Activated T-helper 1 cell treated with anti-CD3 and anti-CD28 coated beads, Interleukin-2, amount 50 U/mL, for 16 hours (primary cell): ENCODE results near the gene RAB21.
"Not testable (repeated sequence)": the region's sequence is repeated elsewhere in the genome, so short reads cannot be mapped to it uniquely, and the experiment has no call there.

Experiments
- DNase-seq, 2 donors: peaks; one replicate each; pipeline ENCODE4 v3.0.0-alpha.2; 2020; ENCODE audit warnings: low read depth in 1 of 2, low spot score in 1 of 2

The RAB21 gene

DNA sequence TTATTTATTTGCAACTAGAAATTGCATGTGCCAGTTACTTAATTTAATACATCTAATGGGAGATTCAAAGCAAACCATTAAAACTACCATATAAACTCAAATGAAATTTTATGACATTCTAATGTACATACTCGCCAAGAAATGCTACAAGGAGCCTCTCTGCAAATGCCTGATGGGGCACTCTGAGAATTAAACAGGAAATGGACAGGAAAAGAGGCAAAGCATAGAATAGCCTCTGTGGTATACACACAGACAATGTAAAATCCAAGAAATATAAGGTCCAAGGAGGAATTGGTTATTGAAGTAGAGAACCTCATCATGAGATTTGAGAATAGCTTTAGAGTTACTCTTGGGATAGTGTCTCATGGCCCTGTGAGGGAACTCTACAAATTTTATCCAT is 41.2 kb downstream of the RAB21 start:
- DNase-seq, result no peak

- no peak for DNase-seq
Measured at GRCh38 chr12:71797531-71797930, 42.9 kb downstream of the RAB21 start.

GRCh38 chr12:71799106-71799505 is 44.4 kb downstream of the RAB21 start:
- no peak for DNase-seq

- DNase-seq, result no peak
Measured at GRCh38 chr12:71800177-71800576, 45.5 kb downstream of the RAB21 start.

GRCh38 chr12:71804505-71804904 is 49.8 kb downstream of the RAB21 start:
- no peak for DNase-seq

DNA sequence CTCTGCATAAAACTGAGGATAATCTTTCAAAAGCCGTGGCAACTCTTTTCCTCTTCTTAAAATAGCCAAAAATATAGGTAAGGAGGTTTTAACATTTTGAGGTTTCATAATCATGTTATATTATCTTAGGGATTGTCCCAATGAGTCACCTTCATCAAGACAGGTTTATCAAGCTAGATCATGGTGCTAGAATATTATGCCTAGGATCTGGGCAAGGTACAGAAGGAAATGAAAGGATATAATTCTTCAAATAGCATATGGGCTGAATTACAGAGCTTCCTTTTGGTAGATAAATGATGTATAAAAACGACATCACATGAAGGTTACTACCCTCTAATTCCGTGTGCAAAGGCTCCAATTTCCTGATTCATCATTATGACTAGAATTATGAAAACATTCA is 56.3 kb downstream of the RAB21 start:
- no peak for DNase-seq

DNA sequence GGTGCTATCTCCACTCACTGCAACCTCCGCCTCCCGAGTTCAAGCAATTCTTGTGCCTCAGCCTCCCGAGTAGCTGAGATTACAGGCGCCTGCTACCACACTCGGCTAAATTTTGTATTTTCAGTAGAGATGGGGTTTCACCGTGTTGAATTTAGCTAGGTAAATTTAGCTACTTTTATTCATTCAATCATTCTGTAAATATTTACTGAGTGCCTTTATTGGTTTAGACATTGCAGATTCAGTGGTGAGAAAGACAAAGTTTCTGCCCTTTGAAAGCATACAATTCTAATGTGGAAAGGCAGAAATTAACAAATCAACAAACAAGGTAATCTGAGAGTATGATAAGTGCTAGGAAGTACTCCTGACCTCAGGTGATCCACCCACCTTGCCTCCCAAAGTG is 60.6 kb downstream of the RAB21 start:
- not testable (repeated sequence) for DNase-seq

- DNase-seq, result not testable (repeated sequence)
Measured at GRCh38 chr12:71822088-71822487, 67.4 kb downstream of the RAB21 start.

- no peak for DNase-seq
Measured at GRCh38 chr12:71828813-71829212, 74.2 kb downstream of the RAB21 start.

- no peak for DNase-seq
Measured at GRCh38 chr12:71837356-71837755, 82.7 kb downstream of the RAB21 start.

GRCh38 chr12:71838231-71838630 is 83.6 kb downstream of the RAB21 start:
- no peak for DNase-seq

DNA sequence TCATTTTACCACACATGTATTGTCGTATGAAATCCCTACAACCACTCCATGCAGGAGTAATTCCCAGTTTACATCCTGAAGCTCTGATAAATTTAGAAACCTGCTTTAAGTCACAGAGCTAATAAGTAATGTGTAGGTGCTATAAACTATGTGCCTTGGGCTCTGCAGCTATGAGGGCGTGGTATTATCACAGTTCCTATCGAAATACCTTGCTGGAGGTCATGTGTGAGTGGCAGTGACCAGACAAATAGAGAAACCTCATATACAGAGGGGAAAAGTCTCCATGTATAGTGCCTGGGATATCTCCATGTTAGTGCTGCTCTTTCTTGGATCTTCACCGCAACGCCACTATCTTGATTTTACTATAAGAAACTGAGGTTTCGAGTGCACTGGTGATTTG is 84.0 kb downstream of the RAB21 start:
- no peak for DNase-seq

- DNase-seq, result no peak
Measured at GRCh38 chr12:71840231-71840847, 85.7 kb downstream of the RAB21 start.

DNA sequence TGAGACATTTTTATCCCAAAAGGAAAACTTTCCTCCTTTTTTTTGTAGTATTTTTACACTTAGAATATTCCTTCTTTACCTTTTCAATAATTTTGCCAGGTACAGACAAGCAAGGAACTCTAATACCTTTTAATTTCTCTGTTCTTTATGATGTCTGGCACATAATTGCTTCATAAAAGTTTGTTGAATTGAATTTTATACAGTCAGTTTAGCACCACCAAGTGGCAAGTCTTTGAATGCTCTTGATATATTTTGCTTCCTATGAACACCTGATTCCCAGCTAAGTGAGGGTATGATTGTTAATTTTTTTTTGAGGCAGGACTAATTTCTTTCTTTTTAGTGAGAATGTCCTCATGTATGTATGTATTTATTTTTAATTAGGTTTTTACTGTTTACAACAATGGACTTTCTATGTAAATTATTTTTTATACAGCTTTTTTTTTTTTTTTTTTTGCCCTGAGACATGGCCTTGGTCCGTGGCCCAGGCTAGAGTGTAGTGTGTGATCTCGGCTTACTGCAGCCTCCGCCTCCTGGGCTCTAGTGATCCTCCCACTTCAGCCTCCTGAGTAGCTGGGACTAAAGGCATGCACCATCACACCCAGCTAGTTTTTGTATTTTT is 91.8 kb downstream of the RAB21 start:
- DNase-seq, result no peak

DNA sequence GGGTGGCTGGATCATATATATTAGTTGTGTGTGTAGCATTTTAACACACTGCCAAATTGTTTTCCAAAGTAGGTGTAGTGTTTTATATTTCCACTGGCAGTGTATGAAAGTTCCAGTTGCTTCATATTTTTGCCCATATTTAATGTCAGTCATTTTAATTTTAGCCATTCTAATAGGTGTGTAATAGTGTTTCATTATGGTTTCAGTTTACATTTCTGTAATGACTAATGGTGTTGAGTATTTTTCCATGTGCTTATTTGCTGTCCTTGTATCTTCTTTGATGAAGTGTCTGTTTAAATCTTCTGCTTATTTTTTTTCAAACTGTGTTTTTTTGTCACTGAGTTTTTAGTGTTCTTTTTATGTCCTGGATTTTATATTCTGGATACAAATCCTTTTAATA is 93.5 kb downstream of the RAB21 start:
- DNase-seq, result no peak

- no peak for DNase-seq
Measured at GRCh38 chr12:71849109-71849851, 94.6 kb downstream of the RAB21 start.
